HEK293T (cell line): Measurements from ENCODE around the gene NPTX2.

Source experiments
- FOXK2 ChIP-seq: fragments of 450-650 bp; IDR thresholded peaks from 2 replicates; pipeline ENCODE4 v1.6.1; 2016; ENCODE audit warnings: mild to moderate bottlenecking
- SUZ12 ChIP-seq: fragments of 450-650 bp; IDR thresholded peaks from 2 replicates; pipeline ENCODE4 v1.6.1; 2016; ENCODE audit warnings: mild to moderate bottlenecking
- TARDBP ChIP-seq: fragments of 450-650 bp; IDR thresholded peaks from 2 replicates; pipeline ENCODE4 v1.6.1; 2016

DNA sequence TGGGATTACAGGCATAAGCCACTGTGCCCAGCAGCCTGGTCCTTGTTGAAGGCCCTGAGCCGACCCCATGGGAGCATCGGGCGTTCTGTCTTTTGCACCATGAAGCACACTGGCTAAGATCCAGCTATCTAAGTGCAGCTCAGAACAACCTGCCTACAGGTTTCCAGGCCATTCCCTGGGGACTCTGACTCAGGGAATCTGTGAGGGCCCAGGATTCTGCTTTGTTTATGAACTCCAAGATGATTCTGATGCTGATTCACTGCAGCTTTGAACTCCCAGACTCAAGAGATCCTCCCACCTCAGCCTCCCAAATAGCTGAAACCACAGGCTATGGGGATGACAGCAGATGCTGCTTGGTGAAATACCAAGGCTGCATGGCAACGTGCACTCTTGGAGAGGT, 30.2 kb downstream of the NPTX2 start:
- TF ChIP-seq TARDBP: no peak
- no peak for TF ChIP-seq FOXK2
- no peak for TF ChIP-seq SUZ12
